Ovary (tissue), 9 donors: ENCODE measurements around the gene PDE3A. TPM values are rescaled to one million over a fixed set of nuclear protein-coding genes. Genes with fewer than 3 reads are reported as not detected.

Experiments used
- DNase-seq, 5 donors: peaks; one replicate each; pipeline ENCODE4 v3.0.0-alpha.2; 2019 to 2020
- H3K27ac ChIP-seq, 2 donors: fragments of 200-600 bp; one replicate each; pipeline versions ENCODE4 v1.5.1 to v1.8.0; 2019 to 2022
- H3K27me3 ChIP-seq: fragments of 200-600 bp; one replicate; pipeline ENCODE4 v1.8.0; 2022
- H3K36me3 ChIP-seq: fragments of 200-600 bp; sonication (generic); one replicate; pipeline ENCODE4 v1.5.1; 2019
- H3K4me1 ChIP-seq: one replicate; pipeline ENCODE4 v1.8.1; 2013; ENCODE audit warnings: mild to moderate bottlenecking, moderate library complexity; ENCODE audit not compliant: insufficient read depth
- H3K4me3 ChIP-seq: fragments of 200-600 bp; sonication (generic); one replicate; pipeline ENCODE4 v1.5.1; 2017
- H3K9me3 ChIP-seq, 2 donors: fragments of 200-600 bp in 1 of 2; sonication (generic) in 1 of 2; one replicate each; pipeline versions ENCODE4 v1.5.1 to v1.8.1; 2013 to 2019; ENCODE audit warnings: mild to moderate bottlenecking in 1 of 2, moderate library complexity in 1 of 2
- EP300 ChIP-seq: sonication (generic); formaldehyde crosslinking; IDR thresholded peaks from one replicate; pipeline ENCODE4 v1.6.1; 2017; ENCODE audit warnings: antibody characterized with exemption
- POLR2A ChIP-seq: fragments of 450-650 bp; IDR thresholded peaks from one replicate; pipeline ENCODE4 v1.6.1; 2017; ENCODE audit warnings: antibody characterized with exemption, mild to moderate bottlenecking, moderate library complexity
- WGBS, 3 donors: extraction: QIAGEN DNeasy Blood & Tissue Kit in 1 of 3; methylation state at CpG; one replicate each; pipeline versions ENCODE4 v1.1.5 to v1.1.7; 2013 to 2017; 5-methylcytosine and 5-hydroxymethylcytosine counted together
- intact Hi-C, 4 donors: fragments of 100-400 bp; cut with DNase I; formaldehyde crosslinking; loops; one replicate each; pipeline versions ENCODE4 v1.11.0 to v1.15.1; 2022 to 2023
- polyA plus RNA-seq, 2 donors: library from polyadenylated mRNA; stranded (reverse); fragments of 200-250 nt in 1 of 2; fragments of 350-450 nt in 1 of 2; fragmentation: Illumina TruSeq in 1 of 2; extraction: RNeasy Lipid Tissue Mini Kit (QIAGEN cat#74804) in 1 of 2; gene quantifications; one replicate each; pipeline ENCODE4 v1.2.3, GENCODE V29; 2013 to 2014
- total RNA-seq, 7 donors: library from RNA; depleted of rRNA in 2 of 7; stranded (reverse); fragments of >200 nt in 2 of 7; fragmentation: NEBNext Ultra II Directional in 3 of 7; extraction: Animal tissue kit (Norgen Biotek cat#: 25700) in 3 of 7; gene quantifications; one replicate each; pipeline versions ENCODE4 v1.1.0 to v1.2.4, GENCODE V29; 2016 to 2023
- TF ChIP-seq, protein P1 (sequence below), 3 donors: fragments of 450-650 bp in 2 of 3; fragments of 200-600 bp in 1 of 3; IDR thresholded peaks; one replicate each; pipeline versions ENCODE4 v1.5.1 to v1.8.0; 2016 to 2022; ENCODE audit warnings: antibody characterized with exemption in 3 of 3, mild to moderate bottlenecking in 1 of 3
- donor health status: DM: no; HTN: no; CAD: no; lungs with moderate emphysema.
- donor health status: DM: no; HTN: no; CAD: no.
- donor health status: Bipolar disorder and iron deficiency.
- donor health status: DM: yes; HTN: yes; CAD: no.
- donor health status: DM: no; HTN: no; CAD: no.
- donor health status: DM: yes; HTN: yes; CAD: no.

PDE3A gene
- total and polyA plus RNA-seq, 9 donors: 3.7 to 15.2 (median 7.1) TPM

DNA sequence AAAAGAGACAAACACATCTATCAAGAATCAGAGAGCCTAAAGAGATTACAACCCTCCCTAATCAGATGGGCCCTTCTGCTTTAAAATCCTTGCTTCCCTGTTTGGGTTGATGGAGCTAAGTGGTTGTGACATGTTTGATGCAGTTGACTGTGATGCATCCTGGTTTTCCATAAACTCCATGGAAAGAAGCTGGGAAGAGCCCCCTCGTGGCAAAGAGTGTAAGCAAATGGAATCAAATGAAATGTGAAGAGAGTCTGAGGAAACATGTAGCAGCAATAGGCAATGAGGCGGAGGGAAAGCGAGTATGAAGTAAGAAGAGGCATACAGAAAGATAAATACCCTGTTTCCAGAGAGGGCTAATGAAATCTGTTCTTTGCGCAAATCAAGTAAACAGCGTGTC, 256.4 kb downstream of the PDE3A start:
- TF ChIP-seq EP300: no peak
- no peak for TF ChIP-seq POLR2A
- DNase-seq: peak in 1 of 5 donors; percentile 23
- Histone ChIP-seq H3K27me3 (no peaks in the 10 kb centered on the region), H3K36me3 (no peaks in the 10 kb centered on the region), H3K9me3 (no peaks in the 10 kb centered on the region), H3K27ac (no peak overlapping the region), H3K4me3 (no peak overlapping the region), H3K4me1 (peaks cover 3% of the 10 kb centered on the region)
- WGBS, 3 donors: 77 to 85% (median 83%) methylated on average over 5 of the region's 5 CpGs
- intact Hi-C loops: no loop called here

GRCh38 chr12:20625531-20625930, 257.2 kb downstream of the PDE3A start:
- Histone ChIP-seq H3K27me3 (no peaks in the 10 kb centered on the region), H3K36me3 (no peaks in the 10 kb centered on the region), H3K9me3 (no peaks in the 10 kb centered on the region), H3K27ac (no peak overlapping the region), H3K4me1 (peaks cover 3% of the 10 kb centered on the region), H3K4me3 (no peak overlapping the region)
- no peak for DNase-seq
- WGBS, 3 donors: 55 to 74% (median 73%) methylated on average over 2 of the region's 2 CpGs
- TF ChIP-seq POLR2A (no peak), EP300 (no peak)
- TF ChIP-seq, protein P1, sequence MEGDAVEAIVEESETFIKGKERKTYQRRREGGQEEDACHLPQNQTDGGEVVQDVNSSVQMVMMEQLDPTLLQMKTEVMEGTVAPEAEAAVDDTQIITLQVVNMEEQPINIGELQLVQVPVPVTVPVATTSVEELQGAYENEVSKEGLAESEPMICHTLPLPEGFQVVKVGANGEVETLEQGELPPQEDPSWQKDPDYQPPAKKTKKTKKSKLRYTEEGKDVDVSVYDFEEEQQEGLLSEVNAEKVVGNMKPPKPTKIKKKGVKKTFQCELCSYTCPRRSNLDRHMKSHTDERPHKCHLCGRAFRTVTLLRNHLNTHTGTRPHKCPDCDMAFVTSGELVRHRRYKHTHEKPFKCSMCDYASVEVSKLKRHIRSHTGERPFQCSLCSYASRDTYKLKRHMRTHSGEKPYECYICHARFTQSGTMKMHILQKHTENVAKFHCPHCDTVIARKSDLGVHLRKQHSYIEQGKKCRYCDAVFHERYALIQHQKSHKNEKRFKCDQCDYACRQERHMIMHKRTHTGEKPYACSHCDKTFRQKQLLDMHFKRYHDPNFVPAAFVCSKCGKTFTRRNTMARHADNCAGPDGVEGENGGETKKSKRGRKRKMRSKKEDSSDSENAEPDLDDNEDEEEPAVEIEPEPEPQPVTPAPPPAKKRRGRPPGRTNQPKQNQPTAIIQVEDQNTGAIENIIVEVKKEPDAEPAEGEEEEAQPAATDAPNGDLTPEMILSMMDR (IDR thresholded peaks at IDR 0.05): no peak
- intact Hi-C loops: no loop called here

DNA sequence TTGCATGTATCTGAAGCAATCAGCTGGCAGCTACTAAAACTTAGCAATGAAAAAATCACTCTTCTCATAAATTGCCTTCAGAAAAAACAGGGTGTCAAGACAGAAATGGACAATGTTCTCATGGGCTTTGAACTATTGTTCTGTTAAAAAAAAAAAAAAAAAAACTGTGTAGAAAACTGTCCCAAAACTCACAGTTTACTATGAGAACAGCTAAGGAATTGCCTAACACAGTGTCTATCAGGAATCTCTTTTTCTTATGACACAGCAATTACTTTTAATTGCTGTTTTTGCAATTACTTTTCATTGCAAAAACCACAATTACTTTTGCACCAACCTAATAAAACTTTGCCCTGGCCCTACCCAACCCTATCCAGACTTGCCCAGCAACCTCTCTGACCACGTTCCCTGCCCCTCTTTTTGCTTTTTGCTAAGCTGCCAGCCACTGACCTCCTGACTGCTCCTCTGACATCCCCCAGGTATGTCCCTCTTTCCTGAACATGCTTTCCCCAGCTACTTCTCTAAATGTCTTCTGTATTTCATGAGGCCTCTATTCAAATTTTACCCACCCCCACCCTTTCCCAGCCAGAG, 258.8 kb downstream of the PDE3A start:
- Histone ChIP-seq H3K4me1 (peaks cover 3% of the 10 kb centered on the region), H3K27ac (no peak overlapping the region), H3K9me3 (no peaks in the 10 kb centered on the region), H3K4me3 (no peak overlapping the region), H3K36me3 (no peaks in the 10 kb centered on the region), H3K27me3 (no peaks in the 10 kb centered on the region)
- TF ChIP-seq EP300 (no peak), POLR2A (no peak)
- TF ChIP-seq, protein P1 (IDR thresholded peaks at IDR 0.05): no peak
- 92 to 98% (median 93%) methylated on average over 1 of the region's 1 CpG for WGBS, 3 donors
- intact Hi-C loops: no loop called here
- DNase-seq: no peak

- Histone ChIP-seq H3K36me3 (no peaks in the 10 kb centered on the region), H3K27ac (no peak overlapping the region), H3K4me1 (peaks cover 3% of the 10 kb centered on the region), H3K9me3 (no peaks in the 10 kb centered on the region), H3K27me3 (no peaks in the 10 kb centered on the region), H3K4me3 (no peak overlapping the region)
- no peak for TF ChIP-seq POLR2A
- TF ChIP-seq, protein P1 (IDR thresholded peaks at IDR 0.05): no peak
- TF ChIP-seq EP300: no peak
- no peak for DNase-seq
- intact Hi-C loops: no loop called here
- 65 to 75% (median 66%) methylated on average over 9 of the region's 9 CpGs for WGBS, 3 donors
Observed at GRCh38 chr12:20628226-20628787, 260.0 kb downstream of the PDE3A start.

DNA sequence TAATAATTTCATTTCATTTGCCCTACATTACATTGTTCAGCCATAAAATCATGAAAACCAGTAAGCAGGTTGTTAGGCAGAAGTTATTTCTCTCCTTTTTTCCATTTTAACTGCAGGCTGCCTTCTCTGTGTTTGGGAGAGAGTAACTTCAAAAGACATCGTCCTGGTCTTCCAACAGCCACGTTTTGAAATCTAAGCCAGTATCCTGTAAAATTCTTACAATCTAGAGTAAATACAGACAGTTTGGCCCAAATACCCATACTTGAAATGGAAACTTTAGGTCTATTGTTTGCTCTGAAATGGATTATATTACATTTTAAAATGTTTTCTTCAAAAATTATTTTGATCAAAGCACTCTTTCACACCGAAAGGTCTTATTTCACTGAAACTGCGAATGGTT, 260.7 kb downstream of the PDE3A start:
- 8 to 18% (median 13%) methylated on average over 4 of the region's 4 CpGs for WGBS, 3 donors
- H3K27me3 ChIP-seq: no peaks in the 10 kb centered on the region
- DNase-seq: no peak
- no peaks in the 10 kb centered on the region for H3K9me3 ChIP-seq
- intact Hi-C loops: no loop called here
- H3K4me3 ChIP-seq: no peak overlapping the region
- no peak overlapping the region for H3K27ac ChIP-seq
- no peaks in the 10 kb centered on the region for H3K36me3 ChIP-seq
- H3K4me1 ChIP-seq: peaks cover 3% of the 10 kb centered on the region
- TF ChIP-seq, protein P1 (IDR thresholded peaks at IDR 0.05): no peak
- TF ChIP-seq POLR2A: no peak
- no peak for TF ChIP-seq EP300
